ENCODE measurements around the gene ZNF692. TPM values are rescaled to one million over a fixed set of nuclear protein-coding genes. Genes with fewer than 3 reads are reported as not detected.

The ZNF692 gene
- total RNA-seq, 2 experiments from 2014 or later, result 75.9 to 92.3 TPM

- CTCF ChIA-PET, result no interaction called here
- no peaks in the 10 kb centered on the region for H3K27me3 Mint-ChIP-seq
- peak overlapping the region; percentile 85 for H3K4me3 Mint-ChIP-seq
- H3K9me3 Mint-ChIP-seq (ENCODE audit: low read depth), result no peaks in the 10 kb centered on the region
- no peak overlapping the region for H3K27ac Mint-ChIP-seq
- peaks cover 76% of the 10 kb centered on the region for H3K4me1 Mint-ChIP-seq
- ATAC-seq, result no peak
- DNase-seq, result no peak
- POLR2A ChIA-PET, result no interaction called here
- intact Hi-C loops (cut with DNase I, micrococcal nuclease), result loop anchor here in 1 of 2 experiments (5.0 kb wide), 1 partner anchor 886 kb away; no protein-coding TSS in a partner anchor
- peaks cover 30% of the 10 kb centered on the region for H3K36me3 Mint-ChIP-seq (ENCODE audit: low read depth)
Observed at GRCh38 chr1:248823517-248824001, 35.3 kb downstream of the ZNF692 start.

DNA sequence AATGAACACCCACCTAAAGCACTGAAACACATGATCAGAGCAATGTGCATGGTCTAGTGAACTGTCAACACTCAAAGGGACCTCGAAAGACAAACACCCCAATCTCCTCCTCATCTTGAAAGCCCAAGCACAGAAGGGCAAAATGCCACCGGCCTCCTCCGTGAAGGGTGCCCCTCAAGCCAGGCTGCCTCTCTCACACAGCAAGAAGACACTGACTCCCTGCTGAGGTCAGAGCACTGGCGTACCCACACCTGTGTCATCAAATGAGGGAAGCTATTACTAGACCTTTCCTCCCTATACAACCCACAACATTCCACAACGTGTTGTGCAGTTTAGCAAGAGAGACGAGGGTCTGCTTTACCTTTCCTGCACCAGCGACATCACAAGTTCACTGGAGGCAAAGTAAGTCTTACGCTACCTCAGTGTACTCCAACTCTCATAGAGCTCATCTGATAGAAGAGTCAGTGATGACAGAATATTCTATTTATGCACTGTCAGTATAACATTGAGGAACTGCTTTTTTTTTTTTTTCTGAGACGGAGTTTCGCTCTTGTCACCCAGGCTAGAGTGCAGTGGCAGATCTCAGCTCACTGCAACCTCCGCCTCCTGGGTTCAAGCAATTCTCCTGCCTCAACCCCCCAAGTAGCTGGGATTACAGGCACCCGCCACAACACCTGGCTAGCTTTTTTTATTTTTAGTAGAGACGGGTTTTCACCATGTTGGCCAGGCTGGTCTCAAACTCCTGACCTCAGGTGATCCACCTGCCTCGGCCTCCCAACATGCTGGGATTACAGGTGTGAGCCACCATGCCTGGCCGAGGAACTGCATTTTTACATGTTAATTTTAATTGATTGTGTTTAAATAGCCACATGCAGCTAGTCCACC lies 36.5 kb downstream of the ZNF692 start:
- intact Hi-C loops (cut with DNase I, micrococcal nuclease), result loop anchor here in 1 of 2 experiments (5.0 kb wide), 1 partner anchor 885 kb away; no protein-coding TSS in a partner anchor
- no peak overlapping the region for H3K4me3 Mint-ChIP-seq
- peaks cover 85% of the 10 kb centered on the region for H3K4me1 Mint-ChIP-seq
- no peaks in the 10 kb centered on the region for H3K9me3 Mint-ChIP-seq (ENCODE audit: low read depth)
- H3K27me3 Mint-ChIP-seq, result no peaks in the 10 kb centered on the region
- DNase-seq (no peak), ATAC-seq (no peak)
- ChIA-PET POLR2A (interaction anchor here (0.7 to 0.8 kb wide), 2 partner anchors 15 to 81 kb away, joined by 3 to 11 read pairs; partner anchors contain the start of gene ZNF672), CTCF (no interaction called here)
- no peak overlapping the region for H3K27ac Mint-ChIP-seq
- peaks cover 34% of the 10 kb centered on the region for H3K36me3 Mint-ChIP-seq (ENCODE audit: low read depth)

GRCh38 chr1:248821641-248822040 lies 37.2 kb downstream of the ZNF692 start:
- intact Hi-C loops (cut with DNase I, micrococcal nuclease), result loop anchor here in 1 of 2 experiments (5.0 kb wide), 1 partner anchor 884 kb away; no protein-coding TSS in a partner anchor
- peaks cover 34% of the 10 kb centered on the region for H3K36me3 Mint-ChIP-seq (ENCODE audit: low read depth)
- no peaks in the 10 kb centered on the region for H3K27me3 Mint-ChIP-seq
- ATAC-seq (no peak), DNase-seq (no peak)
- no peaks in the 10 kb centered on the region for H3K9me3 Mint-ChIP-seq (ENCODE audit: low read depth)
- ChIA-PET CTCF (interaction anchor here (0.7 to 1.2 kb wide), 2 partner anchors 12 to 885 kb away, joined by 3 read pairs; no protein-coding TSS in a partner anchor), POLR2A (interaction anchor here (0.7 kb wide), 1 partner anchor 82 kb away, joined by 3 read pairs; no protein-coding TSS in a partner anchor)
- H3K27ac Mint-ChIP-seq, result peak overlapping the region; percentile 12
- H3K4me3 Mint-ChIP-seq, result no peak overlapping the region
- peaks cover 85% of the 10 kb centered on the region for H3K4me1 Mint-ChIP-seq

DNA sequence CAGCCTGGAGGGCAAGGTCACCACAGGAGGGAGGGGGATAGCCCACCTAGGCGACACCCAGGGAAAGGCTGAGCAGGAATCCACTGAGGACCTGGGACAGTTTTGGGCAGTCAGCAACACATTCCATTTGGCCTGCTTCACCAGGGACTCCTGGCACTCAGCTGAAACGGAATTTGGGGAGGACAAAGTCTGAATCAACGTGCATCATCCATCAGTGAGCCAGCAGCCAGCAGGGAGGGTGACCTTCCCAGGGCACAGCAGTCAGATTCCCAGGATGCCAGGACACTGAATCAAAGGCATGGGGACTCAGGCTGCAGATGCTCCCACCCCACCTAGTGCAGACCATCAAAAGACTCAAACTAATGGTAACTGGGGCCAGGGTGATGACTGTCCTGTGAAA lies 37.8 kb downstream of the ZNF692 start:
- ATAC-seq, result no peak
- H3K4me3 Mint-ChIP-seq, result no peak overlapping the region
- H3K27me3 Mint-ChIP-seq, result no peaks in the 10 kb centered on the region
- no peaks in the 10 kb centered on the region for H3K9me3 Mint-ChIP-seq (ENCODE audit: low read depth)
- no peak for DNase-seq
- peaks cover 90% of the 10 kb centered on the region for H3K4me1 Mint-ChIP-seq
- H3K27ac Mint-ChIP-seq, result no peak overlapping the region
- ChIA-PET POLR2A (interaction anchor here (0.5 kb wide), 1 partner anchor 43 kb away, joined by 3 read pairs; no protein-coding TSS in a partner anchor), CTCF (interaction anchor here (0.7 to 1.2 kb wide), 2 partner anchors 11 to 885 kb away, joined by 3 read pairs; no protein-coding TSS in a partner anchor)
- peaks cover 37% of the 10 kb centered on the region for H3K36me3 Mint-ChIP-seq (ENCODE audit: low read depth)
- intact Hi-C loops (cut with DNase I, micrococcal nuclease), result loop anchor here in 1 of 2 experiments (5.0 kb wide), 1 partner anchor 884 kb away; no protein-coding TSS in a partner anchor

- ATAC-seq, result no peak
- peak overlapping the region; percentile 1 for H3K27ac Mint-ChIP-seq
- ChIA-PET POLR2A (no interaction called here), CTCF (no interaction called here)
- peaks cover 40% of the 10 kb centered on the region for H3K36me3 Mint-ChIP-seq (ENCODE audit: low read depth)
- H3K4me1 Mint-ChIP-seq, result peaks cover 93% of the 10 kb centered on the region
- intact Hi-C loops (cut with DNase I, micrococcal nuclease), result loop anchor here in 1 of 2 experiments (5.0 kb wide), 1 partner anchor 883 kb away; no protein-coding TSS in a partner anchor
- no peaks in the 10 kb centered on the region for H3K9me3 Mint-ChIP-seq (ENCODE audit: low read depth)
- H3K27me3 Mint-ChIP-seq, result no peaks in the 10 kb centered on the region
- DNase-seq, result no peak
- no peak overlapping the region for H3K4me3 Mint-ChIP-seq
Observed at GRCh38 chr1:248820041-248820585, 38.8 kb downstream of the ZNF692 start.

- Mint-ChIP-seq H3K36me3 (ENCODE audit: low read depth) (peaks cover 40% of the 10 kb centered on the region), H3K4me3 (no peak overlapping the region), H3K27me3 (no peaks in the 10 kb centered on the region), H3K9me3 (ENCODE audit: low read depth) (no peaks in the 10 kb centered on the region), H3K4me1 (peaks cover 82% of the 10 kb centered on the region), H3K27ac (peak overlapping the region; percentile 77)
- ChIA-PET CTCF (interaction anchor here (0.6 kb wide), 1 partner anchor 1191 kb away, joined by 4 read pairs; no protein-coding TSS in a partner anchor), POLR2A (no interaction called here)
- peak; percentile 13 for ATAC-seq
- no peak for DNase-seq
- intact Hi-C loops (cut with DNase I, micrococcal nuclease), result no loop called here
Observed at GRCh38 chr1:248818505-248819374, 40.1 kb downstream of the ZNF692 start.

GRCh38 chr1:248817065-248817464 lies 41.8 kb downstream of the ZNF692 start:
- Mint-ChIP-seq H3K4me3 (no peak overlapping the region), H3K9me3 (ENCODE audit: low read depth) (no peaks in the 10 kb centered on the region), H3K27ac (peak overlapping the region; percentile 63), H3K4me1 (peaks cover 65% of the 10 kb centered on the region), H3K27me3 (no peaks in the 10 kb centered on the region), H3K36me3 (ENCODE audit: low read depth) (peaks cover 41% of the 10 kb centered on the region)
- DNase-seq (no peak), ATAC-seq (peak; percentile 30)
- intact Hi-C loops (cut with DNase I, micrococcal nuclease), result no loop called here
- ChIA-PET CTCF (interaction anchor here (1.5 kb wide), 1 partner anchor 11 kb away, joined by 4 read pairs; no protein-coding TSS in a partner anchor), POLR2A (no interaction called here)

GRCh38 chr1:248816042-248816851 lies 42.6 kb downstream of the ZNF692 start:
- CTCF ChIA-PET, result interaction anchor here (0.5 to 1.5 kb wide), 3 partner anchors 9 to 207 kb away, joined by 3 to 4 read pairs (median 3); partner anchors contain the start of gene SH3BP5L
- H3K4me3 Mint-ChIP-seq, result no peak overlapping the region
- POLR2A ChIA-PET, result no interaction called here

DNA sequence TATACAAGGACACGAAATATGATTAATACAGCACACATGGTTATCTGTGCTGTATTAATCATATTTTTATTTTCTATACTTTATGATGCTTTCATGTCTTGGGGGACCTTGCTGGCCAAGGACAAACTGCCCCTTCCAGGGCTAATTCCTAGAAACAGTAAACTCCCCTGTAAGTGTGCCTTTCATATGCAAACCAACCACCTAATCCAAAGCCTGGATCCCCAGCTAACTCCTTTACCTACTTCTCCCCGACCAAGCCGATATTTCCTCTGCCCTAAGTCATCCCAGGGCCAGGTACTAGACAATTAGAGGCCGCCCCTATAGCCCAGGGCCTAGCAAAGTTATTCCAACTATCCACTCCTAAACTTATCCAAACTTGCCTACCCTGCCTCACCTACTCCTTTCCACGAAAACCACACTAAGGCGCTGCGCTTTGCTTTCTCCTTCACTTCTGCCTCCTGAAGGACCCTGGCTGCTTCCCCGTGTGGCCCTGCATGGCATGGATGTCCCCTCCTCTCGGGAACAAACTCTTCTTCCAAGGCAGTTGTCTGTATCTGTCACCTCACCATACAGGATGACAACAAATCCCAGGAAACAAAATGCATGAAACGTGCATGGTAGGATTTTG lies 43.4 kb downstream of the ZNF692 start:
- Mint-ChIP-seq H3K9me3 (ENCODE audit: low read depth) (no peaks in the 10 kb centered on the region), H3K36me3 (ENCODE audit: low read depth) (peaks cover 37% of the 10 kb centered on the region), H3K4me1 (peaks cover 49% of the 10 kb centered on the region), H3K4me3 (no peak overlapping the region), H3K27me3 (no peaks in the 10 kb centered on the region), H3K27ac (peak overlapping the region; percentile 5)
- ATAC-seq, result no peak
- ChIA-PET CTCF (interaction anchor here (0.5 to 0.9 kb wide), 3 partner anchors 9 to 206 kb away, joined by 3 read pairs; no protein-coding TSS in a partner anchor), POLR2A (no interaction called here)
- DNase-seq, result no peak
- intact Hi-C loops (cut with DNase I, micrococcal nuclease), result no loop called here

More at GRCh38 chr1:248816042-248816851, 42.6 kb downstream of the ZNF692 start:
- peaks cover 42% of the 10 kb centered on the region for H3K36me3 Mint-ChIP-seq (ENCODE audit: low read depth)
- no peaks in the 10 kb centered on the region for H3K27me3 Mint-ChIP-seq
- H3K27ac Mint-ChIP-seq, result peak overlapping the region; percentile 64
- intact Hi-C loops (cut with DNase I, micrococcal nuclease), result no loop called here
- DNase-seq, result no peak
- H3K9me3 Mint-ChIP-seq (ENCODE audit: low read depth), result no peaks in the 10 kb centered on the region
- H3K4me1 Mint-ChIP-seq, result peaks cover 57% of the 10 kb centered on the region
- no peak for ATAC-seq

DNA sequence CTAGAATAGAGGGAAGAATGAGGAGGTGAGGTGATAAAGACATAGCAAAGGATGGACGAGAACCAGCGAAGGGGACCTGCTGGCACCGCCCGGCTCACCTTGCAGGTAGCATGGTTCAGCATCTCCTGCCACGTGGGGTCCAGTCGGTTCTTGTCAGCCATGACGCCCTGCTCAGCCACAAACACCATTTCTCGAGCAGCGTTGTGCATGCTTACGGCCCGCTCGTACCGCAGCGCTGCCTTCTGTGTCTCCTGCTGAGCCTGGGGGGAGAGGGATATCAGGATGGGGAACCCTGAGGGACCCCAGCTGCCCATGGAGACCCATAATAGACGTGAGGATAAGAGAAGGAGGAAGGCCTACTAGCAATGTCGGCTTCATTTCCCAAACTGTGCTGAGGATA lies 44.5 kb downstream of the ZNF692 start:
- Mint-ChIP-seq H3K9me3 (ENCODE audit: low read depth) (no peaks in the 10 kb centered on the region), H3K27me3 (no peaks in the 10 kb centered on the region), H3K4me1 (peaks cover 39% of the 10 kb centered on the region), H3K36me3 (ENCODE audit: low read depth) (peaks cover 30% of the 10 kb centered on the region), H3K27ac (no peak overlapping the region), H3K4me3 (no peak overlapping the region)
- DNase-seq (no peak), ATAC-seq (no peak)
- intact Hi-C loops (cut with DNase I, micrococcal nuclease), result no loop called here
- POLR2A ChIA-PET, result no interaction called here
- CTCF ChIA-PET, result no interaction called here

All from activated CD4-positive, alpha-beta T cell treated with anti-CD3 and anti-CD28 coated beads for 36 hours (primary cell).